HepG2 (cell line): ENCODE results near the gene DHRS1. TPM values are rescaled to one million over a fixed set of nuclear protein-coding genes. Genes with fewer than 3 reads are reported as not detected.

ENCODE experiments used
- CERS6 ChIP-seq: sonication (generic); formaldehyde crosslinking; IDR thresholded peaks from 2 replicates; pipeline ENCODE4 v1.5.0; 2020; ENCODE audit warnings: missing genetic modification reagents
- CHD4 ChIP-seq: fragments of 200-600 bp; sonication (generic); IDR thresholded peaks from 2 replicates; pipeline ENCODE4 v1.7.0; 2017; ENCODE audit warnings: mild to moderate bottlenecking, low read length, borderline replicate concordance
- HDAC2 ChIP-seq: sonication (generic); formaldehyde crosslinking; IDR thresholded peaks from 2 replicates; pipeline ENCODE4 v1.4.0; 2020; ENCODE audit warnings: missing genetic modification reagents
- KAT8 ChIP-seq: IDR thresholded peaks from 2 replicates; pipeline ENCODE4 v1.6.1; 2016; ENCODE audit warnings: missing genetic modification reagents, missing compliant biosample characterization
- MATR3 ChIP-seq: sonication (generic); formaldehyde crosslinking; IDR thresholded peaks from 2 replicates; pipeline ENCODE4 v1.4.0; 2020; ENCODE audit warnings: missing genetic modification reagents
- MLXIP ChIP-seq: sonication (generic); formaldehyde crosslinking; IDR thresholded peaks from 2 replicates; pipeline ENCODE4 v1.9.0; 2021; ENCODE audit warnings: missing genetic modification reagents, borderline replicate concordance
- POLR2AphosphoS2 ChIP-seq: IDR thresholded peaks from 2 replicates; pipeline ENCODE4 v1.6.1; 2011; ENCODE audit warnings: low read depth, low read length, improper control_type of control experiment
- POLR2AphosphoS5 ChIP-seq: IDR thresholded peaks from 2 replicates; pipeline ENCODE4 v1.6.1; 2012; ENCODE audit warnings: low read depth, low read length
- SP140L ChIP-seq: sonication (generic); formaldehyde crosslinking; IDR thresholded peaks from 2 replicates; pipeline ENCODE4 v1.4.0; 2020; ENCODE audit warnings: missing genetic modification reagents, borderline replicate concordance
- ZBTB14 ChIP-seq: sonication (generic); formaldehyde crosslinking; IDR thresholded peaks from 2 replicates; pipeline ENCODE4 v1.4.0; 2020; ENCODE audit warnings: missing genetic modification reagents
- ZBTB49 ChIP-seq: sonication (generic); formaldehyde crosslinking; IDR thresholded peaks from 2 replicates; pipeline ENCODE4 v1.4.0; 2020; ENCODE audit warnings: missing genetic modification reagents, borderline replicate concordance
- ZFYVE20 ChIP-seq: sonication (generic); formaldehyde crosslinking; IDR thresholded peaks from 2 replicates; pipeline ENCODE4 v1.8.0; 2023; ENCODE audit warnings: low read depth, mild to moderate bottlenecking, moderate library complexity, missing genetic modification reagents, borderline replicate concordance
- ZNF10 ChIP-seq: sonication (generic); formaldehyde crosslinking; IDR thresholded peaks from 2 replicates; pipeline ENCODE4 v1.4.0; 2020; ENCODE audit warnings: mild to moderate bottlenecking, low read depth, missing genetic modification reagents, borderline replicate concordance
- ZNF24 ChIP-seq: fragments of 450-650 bp; IDR thresholded peaks from 2 replicates; pipeline ENCODE4 v1.6.1; 2017; ENCODE audit warnings: antibody characterized with exemption, mild to moderate bottlenecking
- ZNF446 ChIP-seq: sonication (generic); formaldehyde crosslinking; IDR thresholded peaks from 2 replicates; pipeline ENCODE4 v1.5.0; 2020; ENCODE audit warnings: mild to moderate bottlenecking, missing genetic modification reagents
- ZNF460 ChIP-seq: sonication (generic); formaldehyde crosslinking; IDR thresholded peaks from 2 replicates; pipeline ENCODE4 v1.5.1; 2020; ENCODE audit warnings: missing genetic modification reagents, mild to moderate bottlenecking, borderline replicate concordance
- polyA plus RNA-seq, 8 experiments: library from polyadenylated mRNA; depleted of rRNA in 3 of 8; stranded (reverse) in 7 of 8; unstranded in 1 of 8; fragments of >200 nt; fragmentation: Illumina TruSeq in 4 of 8; extraction: Trizol in 4 of 8; gene quantifications; 2 replicates each; pipeline versions ENCODE4 v1.2.1 to v1.2.3, GENCODE V29; 2011 to 2016; ENCODE audit warnings: low read depth in 4 of 8, missing spikeins in 1 of 8, mixed read lengths in 1 of 8; ENCODE audit not compliant: insufficient read depth in 1 of 8
- total RNA-seq, 5 experiments: library from RNA; depleted of rRNA; stranded (reverse); fragments of >200 nt; fragmentation: Illumina TruSeq; extraction: Trizol; gene quantifications; 2 replicates each; pipeline ENCODE4 v1.2.3, GENCODE V29; 2016; ENCODE audit warnings: low read depth in 1 of 5
- TF ChIP-seq, protein P1 (sequence below): sonication (generic); formaldehyde crosslinking; IDR thresholded peaks from 2 replicates; pipeline ENCODE4 v1.8.0; 2023; ENCODE audit warnings: mild to moderate bottlenecking, missing genetic modification reagents
- TF ChIP-seq, protein P2 (sequence below): sonication (generic); formaldehyde crosslinking; IDR thresholded peaks from 2 replicates; pipeline ENCODE4 v1.8.1; 2023; ENCODE audit warnings: mild to moderate bottlenecking, inconsistent platforms, moderate library complexity, missing genetic modification reagents, borderline replicate concordance

DHRS1 gene
- total and polyA plus RNA-seq, 2 of the 13 experiments (the other 11 are each of a cell fraction or from before 2014, with no cell fraction given): 49.8 to 60.8 TPM

DNA sequence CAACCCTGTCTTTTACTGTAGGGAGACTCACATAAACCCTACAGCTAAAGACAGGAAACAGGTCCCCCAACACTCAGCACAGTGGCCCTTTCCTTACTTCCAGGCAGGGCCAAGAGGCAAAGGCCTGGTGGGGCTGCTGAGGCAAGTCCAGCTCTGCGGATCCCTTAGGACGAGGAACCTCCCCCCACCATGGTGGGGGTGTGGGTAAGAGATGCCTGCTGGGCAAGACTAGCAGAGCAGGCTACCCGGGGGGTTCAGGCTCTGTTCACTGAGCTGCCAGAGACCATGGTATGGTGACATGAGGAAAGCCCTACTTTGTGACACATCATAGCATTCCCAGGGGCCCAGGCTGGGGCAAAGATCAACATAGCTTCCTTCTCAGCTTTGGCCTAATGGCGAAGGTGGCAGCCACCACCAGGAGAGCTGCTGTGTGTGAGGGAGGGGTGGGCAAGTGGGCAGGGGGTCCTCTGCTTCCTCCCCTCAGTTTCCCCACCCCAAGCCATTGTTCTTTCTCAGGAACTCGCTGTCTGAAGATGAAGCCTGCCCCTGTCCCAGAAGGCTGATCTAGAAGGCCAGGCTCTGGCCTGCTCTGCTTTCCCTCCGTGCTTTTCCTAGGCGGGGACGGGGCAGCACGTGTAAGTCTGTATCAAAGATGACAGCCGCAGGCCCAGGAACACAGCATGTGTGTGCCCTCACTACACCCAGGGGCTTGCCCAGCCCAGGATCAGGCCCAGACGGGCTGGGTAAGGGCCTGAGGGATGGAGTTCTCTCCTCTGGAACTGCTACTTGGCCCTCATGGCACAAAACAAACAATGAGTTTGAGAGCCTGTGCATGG, 47.1 kb downstream of the DHRS1 start (continued):
- no peak for TF ChIP-seq MLXIP (CRISPR knock-in tag)
- no peak for TF ChIP-seq MATR3 (CRISPR knock-in tag)
- 0 out of 2 replicates have a peak, but pooled peaks have one; percentile 22 for TF ChIP-seq CHD4
- TF ChIP-seq ZBTB49 (CRISPR knock-in tag): no peak; the same call in 1 of the 2 replicates
- no peak for TF ChIP-seq SP140L (CRISPR knock-in tag)
- TF ChIP-seq ZNF460: no peak
- TF ChIP-seq ZNF10 (CRISPR knock-in tag): no peak
- no peak; the same call in 1 of the 2 replicates for TF ChIP-seq HDAC2
- 0 out of 2 replicates have a peak, but pooled peaks have one; percentile 55 for TF ChIP-seq KAT8 (CRISPR knock-in tag)
- no peak for TF ChIP-seq ZFYVE20 (CRISPR knock-in tag)
- TF ChIP-seq POLR2AphosphoS2: no peak
- TF ChIP-seq CERS6: no peak
- TF ChIP-seq ZNF24: no peak
- TF ChIP-seq ZBTB14 (CRISPR knock-in tag): no peak
- TF ChIP-seq, protein P1, sequence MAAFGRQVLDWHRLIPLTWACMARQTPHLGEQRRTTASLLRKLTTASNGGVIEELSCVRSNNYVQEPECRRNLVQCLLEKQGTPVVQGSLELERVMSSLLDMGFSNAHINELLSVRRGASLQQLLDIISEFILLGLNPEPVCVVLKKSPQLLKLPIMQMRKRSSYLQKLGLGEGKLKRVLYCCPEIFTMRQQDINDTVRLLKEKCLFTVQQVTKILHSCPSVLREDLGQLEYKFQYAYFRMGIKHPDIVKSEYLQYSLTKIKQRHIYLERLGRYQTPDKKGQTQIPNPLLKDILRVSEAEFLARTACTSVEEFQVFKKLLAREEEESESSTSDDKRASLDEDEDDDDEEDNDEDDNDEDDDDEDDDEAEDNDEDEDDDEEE: no peak; the same call in 1 of the 2 replicates
- TF ChIP-seq, protein P2, sequence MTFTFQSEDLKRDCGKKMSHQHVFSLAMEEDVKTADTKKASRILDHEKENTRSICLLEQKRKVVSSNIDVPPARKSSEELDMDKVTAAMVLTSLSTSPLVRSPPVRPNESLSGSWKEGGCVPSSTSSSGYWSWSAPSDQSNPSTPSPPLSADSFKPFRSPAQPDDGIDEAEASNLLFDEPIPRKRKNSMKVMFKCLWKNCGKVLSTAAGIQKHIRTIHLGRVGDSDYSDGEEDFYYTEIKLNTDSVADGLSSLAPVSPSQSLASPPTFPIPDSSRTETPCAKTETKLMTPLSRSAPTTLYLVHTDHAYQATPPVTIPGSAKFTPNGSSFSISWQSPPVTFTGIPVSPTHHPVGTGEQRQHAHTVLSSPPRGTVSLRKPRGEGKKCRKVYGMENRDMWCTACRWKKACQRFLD: 0 out of 2 replicates have a peak, but pooled peaks have one; percentile 67
- TF ChIP-seq POLR2AphosphoS5: no peak
- no peak for TF ChIP-seq ZNF446
